Measurements from ENCODE around the gene SYT17.

DNA sequence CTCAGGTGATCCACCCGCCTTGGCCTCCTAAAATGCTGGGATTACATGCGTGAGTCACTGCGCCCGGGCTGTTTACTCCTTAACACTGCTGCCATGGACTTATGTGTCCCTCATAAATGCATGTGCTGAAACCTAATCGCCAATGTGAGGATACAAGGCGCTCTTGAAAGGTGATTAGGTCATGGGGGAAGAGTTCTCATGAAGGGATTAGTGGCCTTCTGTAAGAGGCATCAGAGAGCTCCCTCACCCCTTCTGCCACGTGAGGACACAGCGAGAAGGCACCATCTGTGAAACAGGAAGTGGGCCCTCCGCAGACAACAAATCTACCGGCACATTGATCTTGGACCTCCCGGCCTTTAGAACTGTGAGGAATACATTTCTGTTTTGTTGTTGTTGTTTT is 35.1 kb upstream of the SYT17 start:
- TF ChIP-seq EZH2phosphoT487 (IDR thresholded peaks at IDR 0.05; ENCODE audit: borderline replicate concordance): no peak
- TF ChIP-seq, protein P1, sequence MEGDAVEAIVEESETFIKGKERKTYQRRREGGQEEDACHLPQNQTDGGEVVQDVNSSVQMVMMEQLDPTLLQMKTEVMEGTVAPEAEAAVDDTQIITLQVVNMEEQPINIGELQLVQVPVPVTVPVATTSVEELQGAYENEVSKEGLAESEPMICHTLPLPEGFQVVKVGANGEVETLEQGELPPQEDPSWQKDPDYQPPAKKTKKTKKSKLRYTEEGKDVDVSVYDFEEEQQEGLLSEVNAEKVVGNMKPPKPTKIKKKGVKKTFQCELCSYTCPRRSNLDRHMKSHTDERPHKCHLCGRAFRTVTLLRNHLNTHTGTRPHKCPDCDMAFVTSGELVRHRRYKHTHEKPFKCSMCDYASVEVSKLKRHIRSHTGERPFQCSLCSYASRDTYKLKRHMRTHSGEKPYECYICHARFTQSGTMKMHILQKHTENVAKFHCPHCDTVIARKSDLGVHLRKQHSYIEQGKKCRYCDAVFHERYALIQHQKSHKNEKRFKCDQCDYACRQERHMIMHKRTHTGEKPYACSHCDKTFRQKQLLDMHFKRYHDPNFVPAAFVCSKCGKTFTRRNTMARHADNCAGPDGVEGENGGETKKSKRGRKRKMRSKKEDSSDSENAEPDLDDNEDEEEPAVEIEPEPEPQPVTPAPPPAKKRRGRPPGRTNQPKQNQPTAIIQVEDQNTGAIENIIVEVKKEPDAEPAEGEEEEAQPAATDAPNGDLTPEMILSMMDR (conservative IDR thresholded peaks at IDR 0.05; ENCODE audit: low read length): no peak

All from Loucy (cell line).